Sigmoid colon (tissue), 4 donors: ENCODE measurements around the gene GP1BA.

Experiments
- EP300 ChIP-seq, 4 donors: sonication (generic); formaldehyde crosslinking; IDR thresholded peaks; one replicate each; pipeline ENCODE4 v1.6.1; 2017; ENCODE audit warnings: antibody characterized with exemption in 4 of 4
- POLR2A ChIP-seq, 2 donors: fragments of 450-650 bp; IDR thresholded peaks; one replicate each; pipeline ENCODE4 v1.6.1; 2016; ENCODE audit warnings: antibody characterized with exemption in 2 of 2, mild to moderate bottlenecking in 2 of 2, moderate library complexity in 2 of 2

DNA sequence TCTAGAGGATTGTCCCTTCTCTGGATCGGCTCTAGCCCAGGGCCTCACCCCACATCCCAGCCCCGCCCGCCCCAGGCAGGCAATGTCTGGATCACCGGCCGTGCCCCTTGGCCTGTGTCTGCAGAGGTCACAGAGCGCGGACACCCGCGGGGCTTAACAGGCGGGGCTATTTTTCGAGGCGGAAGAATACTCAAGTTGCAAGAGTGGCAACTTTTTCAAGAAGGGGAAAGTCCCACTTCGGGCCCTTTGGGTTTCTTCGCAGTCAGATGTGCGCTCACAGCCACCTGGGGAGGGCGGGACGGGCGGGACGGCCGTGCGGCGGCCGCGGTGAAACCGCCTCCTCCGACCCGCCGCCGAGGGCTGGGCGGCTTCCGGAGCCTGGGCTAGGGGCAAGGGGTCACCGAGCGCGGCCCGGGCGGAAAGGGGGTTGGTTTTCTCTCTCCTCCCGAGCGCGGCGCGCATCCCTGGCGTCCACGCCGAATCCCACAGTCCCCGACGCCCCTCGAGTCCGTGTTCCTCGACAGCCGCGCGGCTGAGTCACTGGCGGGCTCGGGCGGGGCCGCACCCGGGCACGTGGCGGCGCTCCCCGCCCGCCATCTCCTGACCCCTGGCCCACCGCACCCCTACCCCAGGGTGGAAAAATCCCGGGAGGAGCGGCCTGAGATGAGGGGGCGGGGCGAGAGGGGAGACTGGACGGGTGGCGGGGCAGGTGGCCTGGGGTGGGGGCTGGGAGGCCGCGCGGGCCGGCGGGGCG lies 17.4 kb downstream of the GP1BA start:
- TF ChIP-seq EP300 (IDR thresholded peaks at IDR 0.05) (no peak), POLR2A (IDR thresholded peaks at IDR 0.05) (no peak)
